Neural progenitor cell (in vitro differentiated cells): ENCODE results near the gene TCP11.

Experiments
- EZH2 ChIP-seq: fragments of 200-600 bp; sonication (generic); IDR thresholded peaks from 2 replicates; pipeline ENCODE4 v1.6.1; 2017; ENCODE audit warnings: antibody characterized with exemption, mild to moderate bottlenecking, moderate library complexity
- TF ChIP-seq, protein P1 (sequence below): fragments of 200-600 bp; sonication (generic); IDR thresholded peaks from 2 replicates; pipeline ENCODE4 v1.5.1; 2017; ENCODE audit warnings: antibody characterized with exemption, mild to moderate bottlenecking

DNA sequence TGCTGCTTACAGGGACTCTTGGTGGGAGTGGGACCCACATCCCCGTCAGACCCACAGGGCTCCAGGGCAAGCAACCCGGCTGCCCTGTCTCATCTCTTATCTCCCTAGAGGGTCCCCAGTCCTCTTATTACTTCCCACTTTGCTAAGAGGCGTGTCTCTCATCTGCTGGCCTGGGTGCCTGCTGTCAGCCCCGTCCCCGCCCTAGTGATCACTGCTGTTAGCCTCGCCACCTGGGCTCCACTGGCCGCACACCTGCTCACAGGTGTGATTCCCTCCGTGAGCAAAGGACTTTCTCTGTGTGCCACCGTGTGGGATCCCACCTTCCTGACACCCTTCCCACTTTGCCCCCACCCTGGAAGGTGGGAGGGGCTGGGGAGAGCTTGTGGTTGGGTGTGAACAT is 57.6 kb downstream of the TCP11 start:
- TF ChIP-seq, protein P1, sequence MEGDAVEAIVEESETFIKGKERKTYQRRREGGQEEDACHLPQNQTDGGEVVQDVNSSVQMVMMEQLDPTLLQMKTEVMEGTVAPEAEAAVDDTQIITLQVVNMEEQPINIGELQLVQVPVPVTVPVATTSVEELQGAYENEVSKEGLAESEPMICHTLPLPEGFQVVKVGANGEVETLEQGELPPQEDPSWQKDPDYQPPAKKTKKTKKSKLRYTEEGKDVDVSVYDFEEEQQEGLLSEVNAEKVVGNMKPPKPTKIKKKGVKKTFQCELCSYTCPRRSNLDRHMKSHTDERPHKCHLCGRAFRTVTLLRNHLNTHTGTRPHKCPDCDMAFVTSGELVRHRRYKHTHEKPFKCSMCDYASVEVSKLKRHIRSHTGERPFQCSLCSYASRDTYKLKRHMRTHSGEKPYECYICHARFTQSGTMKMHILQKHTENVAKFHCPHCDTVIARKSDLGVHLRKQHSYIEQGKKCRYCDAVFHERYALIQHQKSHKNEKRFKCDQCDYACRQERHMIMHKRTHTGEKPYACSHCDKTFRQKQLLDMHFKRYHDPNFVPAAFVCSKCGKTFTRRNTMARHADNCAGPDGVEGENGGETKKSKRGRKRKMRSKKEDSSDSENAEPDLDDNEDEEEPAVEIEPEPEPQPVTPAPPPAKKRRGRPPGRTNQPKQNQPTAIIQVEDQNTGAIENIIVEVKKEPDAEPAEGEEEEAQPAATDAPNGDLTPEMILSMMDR: no peak
- TF ChIP-seq EZH2: no peak
